Coronary artery (tissue), 2 donors: ENCODE data around the gene PHGDH.

ENCODE experiments used
- DNase-seq: peaks from one replicate; pipeline ENCODE4 v3.0.0-alpha.2; 2017; ENCODE audit warnings: low spot score
- H3K27ac ChIP-seq, 2 donors: fragments of 200-600 bp; sonication (generic); one replicate each; pipeline ENCODE4 v1.5.1; 2016 to 2019
- H3K4me3 ChIP-seq: fragments of 200-600 bp; sonication (generic); 2 replicates; pipeline ENCODE4 v1.5.1; 2016; ENCODE audit warnings: mild to moderate bottlenecking, moderate library complexity
- TF ChIP-seq, protein P1 (sequence below): fragments of 200-600 bp; sonication (generic); IDR thresholded peaks from one replicate; pipeline ENCODE4 v1.5.1; 2019; ENCODE audit warnings: antibody characterized with exemption

The PHGDH gene

GRCh38 chr1:119790451-119791198 is 78.9 kb downstream of the PHGDH start:
- H3K27ac ChIP-seq, result no peak overlapping the region
- TF ChIP-seq, protein P1, sequence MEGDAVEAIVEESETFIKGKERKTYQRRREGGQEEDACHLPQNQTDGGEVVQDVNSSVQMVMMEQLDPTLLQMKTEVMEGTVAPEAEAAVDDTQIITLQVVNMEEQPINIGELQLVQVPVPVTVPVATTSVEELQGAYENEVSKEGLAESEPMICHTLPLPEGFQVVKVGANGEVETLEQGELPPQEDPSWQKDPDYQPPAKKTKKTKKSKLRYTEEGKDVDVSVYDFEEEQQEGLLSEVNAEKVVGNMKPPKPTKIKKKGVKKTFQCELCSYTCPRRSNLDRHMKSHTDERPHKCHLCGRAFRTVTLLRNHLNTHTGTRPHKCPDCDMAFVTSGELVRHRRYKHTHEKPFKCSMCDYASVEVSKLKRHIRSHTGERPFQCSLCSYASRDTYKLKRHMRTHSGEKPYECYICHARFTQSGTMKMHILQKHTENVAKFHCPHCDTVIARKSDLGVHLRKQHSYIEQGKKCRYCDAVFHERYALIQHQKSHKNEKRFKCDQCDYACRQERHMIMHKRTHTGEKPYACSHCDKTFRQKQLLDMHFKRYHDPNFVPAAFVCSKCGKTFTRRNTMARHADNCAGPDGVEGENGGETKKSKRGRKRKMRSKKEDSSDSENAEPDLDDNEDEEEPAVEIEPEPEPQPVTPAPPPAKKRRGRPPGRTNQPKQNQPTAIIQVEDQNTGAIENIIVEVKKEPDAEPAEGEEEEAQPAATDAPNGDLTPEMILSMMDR, result no peak
- H3K4me3 ChIP-seq, result no peak overlapping the region
- no peak for DNase-seq

DNA sequence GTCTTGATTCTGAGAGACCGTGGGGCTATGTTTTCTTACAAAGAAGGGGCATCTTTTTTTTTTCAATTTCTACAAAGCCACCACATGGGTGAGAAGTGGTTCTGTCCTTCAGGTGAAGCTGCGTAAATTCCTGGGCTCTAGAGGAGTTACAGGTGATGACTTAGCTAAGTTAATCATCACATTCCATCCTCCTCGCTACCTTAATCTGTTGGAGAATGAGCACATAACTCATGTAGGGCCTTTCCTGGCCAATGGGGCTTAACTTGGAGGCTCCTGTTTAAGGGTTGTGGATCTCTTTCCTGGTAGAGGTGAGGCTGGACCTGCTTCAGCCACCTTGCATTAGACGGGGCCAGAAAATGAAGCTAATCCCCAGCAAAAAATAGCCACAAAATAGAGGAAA is 79.6 kb downstream of the PHGDH start:
- no peak overlapping the region for H3K4me3 ChIP-seq
- TF ChIP-seq, protein P1, result no peak
- no peak for DNase-seq
- H3K27ac ChIP-seq, result no peak overlapping the region
